IMR-90 (cell line): ENCODE results near the gene DIPK1A. TPM values are rescaled to one million over a fixed set of nuclear protein-coding genes. Genes with fewer than 3 reads are reported as not detected.
A peak's percentile ranks its signal among the peaks of the same experiment; 100 is the strongest.

Source experiments
- ATAC-seq: fragments of 200-7000 bp; cut with Tn5 transposase; 2 replicates; pipeline ENCODE4 v1.9.1; 2020; ENCODE audit warnings: low read depth, mild to moderate bottlenecking, moderate library complexity
- BruUV-seq: library from RNA; stranded (reverse); fragments of 400-500 nt; replicated peaks from 2 replicates; lab custom pipeline; 2021; lab: Mats Ljungman, UMichigan
- CTCF ChIA-PET: fragments of 300-600 bp; formaldehyde crosslinking; extraction: SDS; loops from one replicate; lab custom pipeline; 2021; ENCODE audit warnings: antibody characterized with exemption; lab: Yijun Ruan, JAX
- POLR2A ChIA-PET: fragments of 300-600 bp; sonication (Branson Sonifier 250); formaldehyde crosslinking; loops from one replicate; lab custom pipeline; 2022; ENCODE audit warnings: antibody characterized with exemption; ENCODE audit not compliant: unreplicated experiment; lab: Charles Lee
- DNase-seq: peaks from one replicate; pipeline ENCODE4 v3.0.0; 2013
- H2AFZ ChIP-seq: replicated peaks from 2 replicates; pipeline ENCODE3; 2013; ENCODE audit warnings: low read length, mild to moderate bottlenecking; ENCODE audit not compliant: poor library complexity
- H2AK5ac ChIP-seq: 2 replicates; pipeline ENCODE4 v1.6.1; 2013; ENCODE audit warnings: low read depth, low read length, inconsistent platforms
- H2AK9ac ChIP-seq: replicated peaks from 2 replicates; pipeline ENCODE3; 2013; ENCODE audit warnings: mild to moderate bottlenecking, low read depth, low read length, moderate library complexity; ENCODE audit not compliant: poor library complexity
- H2BK120ac ChIP-seq: 2 replicates; pipeline ENCODE4 v1.6.1; 2013; ENCODE audit warnings: low read depth, low read length, inconsistent platforms
- H2BK15ac ChIP-seq: 3 replicates; pipeline ENCODE4 v1.6.1; 2013; ENCODE audit warnings: low read depth, low read length, inconsistent platforms
- H2BK20ac ChIP-seq: 2 replicates; pipeline ENCODE4 v1.6.1; 2013; ENCODE audit warnings: low read depth, mild to moderate bottlenecking, inconsistent platforms, low read length, moderate library complexity
- H2BK5ac ChIP-seq: 2 replicates; pipeline ENCODE4 v1.6.1; 2013; ENCODE audit warnings: mild to moderate bottlenecking, low read depth, low read length, inconsistent platforms; ENCODE audit not compliant: poor library complexity, severe bottlenecking
- H3K14ac ChIP-seq: replicated peaks from 2 replicates; pipeline ENCODE4 v1.6.1; 2013; ENCODE audit warnings: low read depth, low read length, inconsistent platforms
- H3K18ac ChIP-seq: 2 replicates; pipeline ENCODE4 v1.6.1; 2013; ENCODE audit warnings: low read depth, low read length, control low read depth
- H3K23ac ChIP-seq: 2 replicates; pipeline ENCODE4 v1.6.1; 2013; ENCODE audit warnings: low read depth, low read length, inconsistent platforms
- H3K27ac ChIP-seq: 2 replicates; pipeline ENCODE4 v1.5.1; 2013; ENCODE audit warnings: mild to moderate bottlenecking, control low read depth, low read length; ENCODE audit not compliant: insufficient read depth
- H3K27me3 ChIP-seq: 2 replicates; pipeline ENCODE4 v1.6.1; 2013; ENCODE audit warnings: low read length; ENCODE audit not compliant: control insufficient read depth, insufficient read depth
- H3K36me3 ChIP-seq: 2 replicates; pipeline ENCODE4 v1.6.1; 2013; ENCODE audit warnings: low read length, mixed read lengths; ENCODE audit not compliant: control insufficient read depth, insufficient read depth
- H3K4ac ChIP-seq: 2 replicates; pipeline ENCODE4 v1.6.1; 2013; ENCODE audit warnings: low read depth, low read length, inconsistent platforms
- H3K4me1 ChIP-seq: 2 replicates; pipeline ENCODE4 v1.6.1; 2013; ENCODE audit warnings: low read length, mixed read lengths; ENCODE audit not compliant: control insufficient read depth, insufficient read depth
- H3K4me2 ChIP-seq: 2 replicates; pipeline ENCODE4 v1.6.1; 2013; ENCODE audit warnings: low read depth, mild to moderate bottlenecking, control low read depth, low read length, moderate library complexity
- H3K4me3 ChIP-seq: 2 replicates; pipeline ENCODE4 v1.5.1; 2013; ENCODE audit warnings: low read depth, mild to moderate bottlenecking, control low read depth, low read length, moderate library complexity; ENCODE audit not compliant: insufficient read depth
- H3K56ac ChIP-seq: 2 replicates; pipeline ENCODE4 v1.6.1; 2013; ENCODE audit warnings: low read length, inconsistent platforms; ENCODE audit not compliant: insufficient read depth; ENCODE audit errors: extremely low read depth
- H3K79me1 ChIP-seq, 2 experiments: 2 replicates each; pipeline ENCODE4 v1.6.1; 2013; ENCODE audit warnings: low read length in 2 of 2, inconsistent platforms in 1 of 2, low read depth in 1 of 2
- H3K9ac ChIP-seq: 2 replicates; pipeline ENCODE4 v1.6.1; 2013; ENCODE audit warnings: low read depth, low read length, control low read depth
- H3K9me1 ChIP-seq: 2 replicates; pipeline ENCODE4 v1.6.1; 2013; ENCODE audit warnings: low read length, inconsistent platforms; ENCODE audit not compliant: insufficient read depth
- H3K9me3 ChIP-seq: 2 replicates; pipeline ENCODE4 v1.6.1; 2013; ENCODE audit warnings: low read length; ENCODE audit not compliant: control insufficient read depth, insufficient read depth
- H4K20me1 ChIP-seq: 2 replicates; pipeline ENCODE4 v1.6.1; 2013; ENCODE audit warnings: low read length, inconsistent platforms; ENCODE audit not compliant: insufficient read depth
- H4K5ac ChIP-seq: 2 replicates; pipeline ENCODE4 v1.6.1; 2013; ENCODE audit warnings: mild to moderate bottlenecking, low read depth, low read length, control low read depth
- H4K8ac ChIP-seq, 2 experiments: 2 replicates each; pipeline ENCODE4 v1.6.1; 2013; ENCODE audit warnings: low read depth in 2 of 2, low read length in 2 of 2, control low read depth in 1 of 2, inconsistent platforms in 1 of 2
- H4K91ac ChIP-seq: 2 replicates; pipeline ENCODE4 v1.6.1; 2013; ENCODE audit warnings: low read depth, low read length, inconsistent platforms; ENCODE audit not compliant: insufficient read depth
- BHLHE40 ChIP-seq: fragments of 150-350 bp; IDR thresholded peaks from 2 replicates; pipeline ENCODE4 v1.6.1; 2016; ENCODE audit warnings: mild to moderate bottlenecking, low read depth, low read length
- CHD1 ChIP-seq: IDR thresholded peaks from 2 replicates; pipeline ENCODE4 v1.6.1; 2012; ENCODE audit warnings: low read depth, low read length, improper control_type of control experiment
- FOS ChIP-seq: fragments of 150-350 bp; IDR thresholded peaks from 2 replicates; pipeline ENCODE4 v1.6.1; 2016; ENCODE audit warnings: low read depth, low read length
- MXI1 ChIP-seq: IDR thresholded peaks from 2 replicates; pipeline ENCODE4 v1.6.1; 2012; ENCODE audit warnings: low read depth, mild to moderate bottlenecking, low read length, moderate library complexity, borderline replicate concordance
- NFE2L2 ChIP-seq: fragments of 150-350 bp; IDR thresholded peaks from 2 replicates; pipeline ENCODE4 v1.6.1; 2016; ENCODE audit warnings: low read depth, mild to moderate bottlenecking, low read length
- POLR2A ChIP-seq: IDR thresholded peaks from 2 replicates; pipeline ENCODE4 v1.6.1; 2012; ENCODE audit warnings: mild to moderate bottlenecking, low read depth, low read length
- RAD21 ChIP-seq: IDR thresholded peaks from 2 replicates; pipeline ENCODE4 v1.6.1; 2012; ENCODE audit warnings: low read length, improper control_type of control experiment
- RCOR1 ChIP-seq: IDR thresholded peaks from 2 replicates; pipeline ENCODE4 v1.6.1; 2012; ENCODE audit warnings: mild to moderate bottlenecking, low read length, improper control_type of control experiment; ENCODE audit not compliant: insufficient replicate concordance
- RFX5 ChIP-seq: IDR thresholded peaks from 2 replicates; pipeline ENCODE4 v1.8.0; 2012; ENCODE audit warnings: low read depth, mild to moderate bottlenecking, low read length, moderate library complexity
- SMC3 ChIP-seq: fragments of 150-350 bp; IDR thresholded peaks from 2 replicates; pipeline ENCODE4 v1.6.1; 2016; ENCODE audit warnings: low read depth, mild to moderate bottlenecking, antibody characterized with exemption, low read length, moderate library complexity
- WGBS, 2 experiments: methylation state at CpG; one replicate each; pipeline versions ENCODE4 v1.1.5 to v1.1.7; 2013; ENCODE audit warnings: missing lambda C conversion rate in 2 of 2; ENCODE audit not compliant: insufficient read length in 1 of 2; ENCODE audit errors: extremely low coverage in 2 of 2; 5-methylcytosine and 5-hydroxymethylcytosine counted together
- dilution Hi-C: fragments of 300-500 bp; cut with HindIII; formaldehyde crosslinking; loops from one replicate; pipeline ENCODE4 v1.14.3; 2018; ENCODE audit warnings: low sequenced_read_pairs; ENCODE audit not compliant: unreplicated experiment
- in situ Hi-C: fragments of 300-500 bp; cut with MboI; formaldehyde crosslinking; loops from 3 replicates; pipeline ENCODE4 v1.14.3; 2019; ENCODE audit warnings: low sequenced_read_pairs, inconsistent platforms, mixed read lengths
- intact Hi-C: fragments of 100-400 bp; cut with micrococcal nuclease; formaldehyde crosslinking; loops from 2 replicates; pipeline ENCODE4 v1.10.0; 2022
- polyA plus RNA-seq, 3 experiments: library from polyadenylated mRNA; depleted of rRNA; stranded (reverse); fragments of >200 nt; gene quantifications; 2 replicates each; pipeline ENCODE4 v1.2.3, GENCODE V29; 2012; ENCODE audit warnings: low replicate concordance in 1 of 3
- total RNA-seq: library from RNA; depleted of rRNA; stranded (reverse); fragments of >200 nt; gene quantifications from 2 replicates; pipeline ENCODE4 v1.2.3, GENCODE V29; 2012
- TF ChIP-seq, protein P1 (sequence below): conservative IDR thresholded peaks from 2 replicates; pipeline ENCODE4 v1.5.1; 2012; ENCODE audit warnings: mild to moderate bottlenecking, low read depth, low read length, improper control_type of control experiment
- TF ChIP-seq, protein P2 (sequence below): fragments of 150-350 bp; IDR thresholded peaks from 2 replicates; pipeline ENCODE4 v1.6.1; 2016; ENCODE audit warnings: low read depth, mild to moderate bottlenecking, low read length, moderate library complexity, borderline replicate concordance

Gene DIPK1A
- total and polyA plus RNA-seq, 2 of the 4 experiments (the other 2 are of a cell fraction) = 4.7 to 5.7 TPM

- no peak for TF ChIP-seq POLR2A
- TF ChIP-seq FOS = no peak
- TF ChIP-seq, protein P1, sequence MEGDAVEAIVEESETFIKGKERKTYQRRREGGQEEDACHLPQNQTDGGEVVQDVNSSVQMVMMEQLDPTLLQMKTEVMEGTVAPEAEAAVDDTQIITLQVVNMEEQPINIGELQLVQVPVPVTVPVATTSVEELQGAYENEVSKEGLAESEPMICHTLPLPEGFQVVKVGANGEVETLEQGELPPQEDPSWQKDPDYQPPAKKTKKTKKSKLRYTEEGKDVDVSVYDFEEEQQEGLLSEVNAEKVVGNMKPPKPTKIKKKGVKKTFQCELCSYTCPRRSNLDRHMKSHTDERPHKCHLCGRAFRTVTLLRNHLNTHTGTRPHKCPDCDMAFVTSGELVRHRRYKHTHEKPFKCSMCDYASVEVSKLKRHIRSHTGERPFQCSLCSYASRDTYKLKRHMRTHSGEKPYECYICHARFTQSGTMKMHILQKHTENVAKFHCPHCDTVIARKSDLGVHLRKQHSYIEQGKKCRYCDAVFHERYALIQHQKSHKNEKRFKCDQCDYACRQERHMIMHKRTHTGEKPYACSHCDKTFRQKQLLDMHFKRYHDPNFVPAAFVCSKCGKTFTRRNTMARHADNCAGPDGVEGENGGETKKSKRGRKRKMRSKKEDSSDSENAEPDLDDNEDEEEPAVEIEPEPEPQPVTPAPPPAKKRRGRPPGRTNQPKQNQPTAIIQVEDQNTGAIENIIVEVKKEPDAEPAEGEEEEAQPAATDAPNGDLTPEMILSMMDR = no peak
- TF ChIP-seq CHD1 = no peak
- no peak for TF ChIP-seq RCOR1
- no peak for TF ChIP-seq RAD21
- TF ChIP-seq, protein P2, sequence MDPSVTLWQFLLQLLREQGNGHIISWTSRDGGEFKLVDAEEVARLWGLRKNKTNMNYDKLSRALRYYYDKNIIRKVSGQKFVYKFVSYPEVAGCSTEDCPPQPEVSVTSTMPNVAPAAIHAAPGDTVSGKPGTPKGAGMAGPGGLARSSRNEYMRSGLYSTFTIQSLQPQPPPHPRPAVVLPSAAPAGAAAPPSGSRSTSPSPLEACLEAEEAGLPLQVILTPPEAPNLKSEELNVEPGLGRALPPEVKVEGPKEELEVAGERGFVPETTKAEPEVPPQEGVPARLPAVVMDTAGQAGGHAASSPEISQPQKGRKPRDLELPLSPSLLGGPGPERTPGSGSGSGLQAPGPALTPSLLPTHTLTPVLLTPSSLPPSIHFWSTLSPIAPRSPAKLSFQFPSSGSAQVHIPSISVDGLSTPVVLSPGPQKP = no peak
- no peak for TF ChIP-seq RFX5
- TF ChIP-seq BHLHE40 = no peak
- TF ChIP-seq SMC3 = no peak
- no peak for TF ChIP-seq MXI1
- no peak for TF ChIP-seq NFE2L2
- no peak overlapping the region for H3K56ac ChIP-seq
- CTCF ChIA-PET = interaction anchor here (0.6 to 2.8 kb wide), 14 partner anchors 10 to 945 kb away, joined by 3 to 29 read pairs (median 4); partner anchors contain the start of gene DIPK1A
- H3K23ac ChIP-seq = no peak overlapping the region
- DNase-seq (no peak), ATAC-seq (no peak)
- no peak overlapping the region for H3K4me3 ChIP-seq
- H3K27ac ChIP-seq = no peak overlapping the region
- peak overlapping the region; percentile 32; the same call in 1 of the 2 replicates for H2BK20ac ChIP-seq
- H4K8ac ChIP-seq = no peak overlapping the region
- H3K14ac ChIP-seq = no peak overlapping the region
- intact Hi-C loops (loop anchor here (1.0 kb wide), 3 partner anchors 101 to 203 kb away; no protein-coding TSS in a partner anchor), dilution Hi-C loops (no loop called here), in situ Hi-C loops (no loop called here)
- POLR2A ChIA-PET = no interaction called here
- H3K36me3 ChIP-seq = no peaks in the 10 kb centered on the region
- H3K27me3 ChIP-seq = no peaks in the 10 kb centered on the region
- H2BK5ac ChIP-seq = no peak overlapping the region
- H4K91ac ChIP-seq = no peak overlapping the region
- H4K20me1 ChIP-seq = no peaks in the 10 kb centered on the region
- H3K4ac ChIP-seq = no peak overlapping the region
- no peak overlapping the region for H2AK9ac ChIP-seq
- no peaks in the 10 kb centered on the region for H3K9me1 ChIP-seq
- no peak overlapping the region for H2AFZ ChIP-seq
- H3K4me2 ChIP-seq = no peak overlapping the region
- no peak overlapping the region for H2BK120ac ChIP-seq
- H3K9me3 ChIP-seq = no peaks in the 10 kb centered on the region; the same call in 1 of the 2 replicates
- H3K9ac ChIP-seq = no peak overlapping the region
- no peak overlapping the region for H4K5ac ChIP-seq
- H2AK5ac ChIP-seq = peak overlapping the region; percentile 44; the same call in 1 of the 2 replicates
- H2BK15ac ChIP-seq = no peak overlapping the region
- H3K18ac ChIP-seq = no peak overlapping the region
- no CpG with 5 or more reads among the region's 7 CpGs for WGBS, 2 experiments
- no TSS peak for BruUV-seq
- H3K79me1 ChIP-seq = no peaks in the 10 kb centered on the region; a peak in 1 of 4 replicates
- no peaks in the 10 kb centered on the region for H3K4me1 ChIP-seq
Measured at GRCh38 chr1:92859400-92860039, 101.7 kb downstream of the DIPK1A start.
